Measurements from ENCODE around the gene MDH1B.

The MDH1B gene

GRCh38 chr2:206698811-206699210, 66.3 kb downstream of the MDH1B start:
- no peak for DNase-seq

GRCh38 chr2:206696910-206697309, 68.2 kb downstream of the MDH1B start:
- no peak for DNase-seq

- peak in 14 of 56 donors; percentile 0 to 37 (median 1) for DNase-seq
Observed at GRCh38 chr2:206693399-206694137, 71.6 kb downstream of the MDH1B start.

GRCh38 chr2:206692971-206693370, 72.2 kb downstream of the MDH1B start:
- DNase-seq, result no peak

GRCh38 chr2:206688990-206689389, 76.1 kb downstream of the MDH1B start:
- no peak for DNase-seq

GRCh38 chr2:206688453-206688852, 76.7 kb downstream of the MDH1B start:
- no peak for DNase-seq

Measured in nucleus accumbens (tissue), 56 donors.